ENCODE measurements around the gene TMED5. TPM values are rescaled to one million over a fixed set of nuclear protein-coding genes. Genes with fewer than 3 reads are reported as not detected.
"Not testable (repeated sequence)": the region's sequence is repeated elsewhere in the genome, so short reads cannot be mapped to it uniquely, and the experiment has no call there.

The TMED5 gene
- total RNA-seq, 1 donor from 2014 or later = 92.5 TPM

DNA sequence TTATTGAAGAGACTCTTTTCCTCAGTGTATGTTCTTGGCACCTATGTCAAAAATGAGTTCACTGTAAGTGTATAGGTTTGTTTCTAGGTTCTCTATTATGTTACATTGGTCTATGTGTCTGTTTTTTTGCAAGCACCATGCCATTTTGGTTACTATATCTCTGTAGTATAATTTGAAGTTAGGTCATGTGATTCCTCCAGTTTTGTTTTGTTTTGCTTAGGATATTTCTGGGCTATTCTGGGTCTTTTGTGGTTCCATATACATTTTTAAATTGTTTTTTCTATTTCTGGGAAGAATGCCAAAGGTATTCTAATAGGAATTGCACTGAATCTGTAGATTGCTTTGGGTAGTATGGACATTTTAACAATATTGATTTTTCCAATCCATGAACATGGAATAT is 13.2 kb downstream of the TMED5 start:
- H3K27ac ChIP-seq = no peak overlapping the region
- H3K27me3 ChIP-seq (ENCODE audit: low read depth) = no peaks in the 10 kb centered on the region
- no peak overlapping the region for H3K4me3 ChIP-seq
- no peaks in the 10 kb centered on the region for H3K36me3 ChIP-seq
- peaks cover 6% of the 10 kb centered on the region for H3K4me1 ChIP-seq
- intact Hi-C loops (cut with DNase I) = no loop called here
- H3K9me3 ChIP-seq = peaks cover 12% of the 10 kb centered on the region
- no peak for TF ChIP-seq CTCF (IDR thresholded peaks at IDR 0.05)
- ATAC-seq (no peak), DNase-seq (no peak)

DNA sequence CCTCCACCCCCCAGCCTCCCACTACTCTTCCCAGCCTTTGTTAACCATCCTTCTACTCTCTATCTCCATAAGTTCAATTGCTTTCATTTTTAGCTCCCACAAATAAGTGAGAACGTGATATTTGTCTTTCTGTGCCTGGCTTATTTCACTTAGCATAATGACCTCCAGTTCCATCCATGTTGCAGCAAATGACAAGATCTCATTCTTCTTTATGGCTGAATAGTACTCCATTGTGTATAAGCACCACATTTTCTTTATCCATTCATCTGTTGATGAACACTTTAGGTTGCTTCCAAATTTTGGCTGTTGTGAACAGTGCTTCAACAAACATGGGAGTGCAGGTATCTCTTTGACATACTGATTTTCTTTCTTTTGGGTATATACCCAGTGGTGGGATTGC is 14.3 kb downstream of the TMED5 start:
- not testable (repeated sequence) for ATAC-seq

DNA sequence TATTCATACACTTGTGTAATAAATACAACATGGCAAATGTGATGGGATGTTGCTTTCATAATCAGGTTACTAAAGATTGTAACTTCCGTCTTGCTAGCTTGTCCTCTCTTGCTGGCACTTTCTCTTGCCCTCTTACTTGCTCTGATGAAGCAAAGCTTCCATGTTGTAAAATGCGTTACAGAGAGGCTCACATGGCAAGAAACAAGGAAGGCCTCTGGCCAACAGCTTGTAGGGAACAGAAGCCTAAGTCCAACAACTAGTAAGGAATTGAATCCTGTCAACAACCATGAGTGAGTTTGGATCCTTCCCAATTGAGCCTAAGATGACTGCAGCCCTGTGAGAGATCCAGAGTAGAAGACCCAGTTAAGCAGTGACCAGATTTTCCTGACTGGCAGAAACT is 15.4 kb downstream of the TMED5 start:
- intact Hi-C loops (cut with DNase I) = no loop called here
- Histone ChIP-seq H3K36me3 (peaks cover 4% of the 10 kb centered on the region), H3K27me3 (ENCODE audit: low read depth) (no peaks in the 10 kb centered on the region), H3K9me3 (peaks cover 12% of the 10 kb centered on the region), H3K27ac (no peak overlapping the region), H3K4me1 (no peaks in the 10 kb centered on the region), H3K4me3 (no peak overlapping the region)
- no peak for DNase-seq
- no peak for TF ChIP-seq CTCF (IDR thresholded peaks at IDR 0.05)
- ATAC-seq = peak in 1 of 2 donors; percentile 33

More for the DNA sequence above, 14.3 kb downstream of the TMED5 start:
- intact Hi-C loops (cut with DNase I); H3K4me3 ChIP-seq; H3K27me3 ChIP-seq (ENCODE audit: low read depth); H3K27ac ChIP-seq; DNase-seq; H3K36me3 ChIP-seq; H3K4me1 ChIP-seq: not testable (repeated sequence)
- peaks cover 12% of the 10 kb centered on the region for H3K9me3 ChIP-seq

- H3K9me3 ChIP-seq; H3K4me1 ChIP-seq; H3K27me3 ChIP-seq (ENCODE audit: low read depth); DNase-seq; H3K27ac ChIP-seq; intact Hi-C loops (cut with DNase I); ATAC-seq; H3K4me3 ChIP-seq: not testable (repeated sequence)
- peaks cover 19% of the 10 kb centered on the region for H3K36me3 ChIP-seq
Measured at GRCh38 chr1:93163314-93163713, 16.9 kb downstream of the TMED5 start.

DNA sequence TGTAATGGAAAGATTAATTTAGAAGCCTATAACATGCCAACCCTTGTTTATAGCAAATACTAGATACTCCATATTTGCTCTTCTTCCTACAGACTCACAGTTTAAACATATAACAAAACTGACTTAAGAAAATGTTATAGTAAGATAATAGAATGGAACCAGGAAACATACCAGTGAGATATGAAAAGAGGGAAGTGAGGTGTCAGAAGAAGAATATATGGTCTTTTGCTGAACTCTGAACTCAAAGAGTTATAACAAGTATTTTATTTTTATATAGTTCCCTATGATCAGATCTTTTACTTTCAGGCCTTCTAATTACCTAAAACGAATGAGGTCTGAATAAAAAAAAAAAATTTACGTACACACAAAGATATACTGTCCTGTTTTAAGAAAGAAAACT is 20.9 kb downstream of the TMED5 start:
- Histone ChIP-seq H3K36me3 (peaks cover 59% of the 10 kb centered on the region), H3K27ac (no peak overlapping the region), H3K4me1 (no peaks in the 10 kb centered on the region), H3K9me3 (no peaks in the 10 kb centered on the region), H3K27me3 (ENCODE audit: low read depth) (no peaks in the 10 kb centered on the region), H3K4me3 (no peak overlapping the region)
- no peak for TF ChIP-seq CTCF (IDR thresholded peaks at IDR 0.05)
- DNase-seq = no peak
- intact Hi-C loops (cut with DNase I) = no loop called here
- ATAC-seq = no peak

DNA sequence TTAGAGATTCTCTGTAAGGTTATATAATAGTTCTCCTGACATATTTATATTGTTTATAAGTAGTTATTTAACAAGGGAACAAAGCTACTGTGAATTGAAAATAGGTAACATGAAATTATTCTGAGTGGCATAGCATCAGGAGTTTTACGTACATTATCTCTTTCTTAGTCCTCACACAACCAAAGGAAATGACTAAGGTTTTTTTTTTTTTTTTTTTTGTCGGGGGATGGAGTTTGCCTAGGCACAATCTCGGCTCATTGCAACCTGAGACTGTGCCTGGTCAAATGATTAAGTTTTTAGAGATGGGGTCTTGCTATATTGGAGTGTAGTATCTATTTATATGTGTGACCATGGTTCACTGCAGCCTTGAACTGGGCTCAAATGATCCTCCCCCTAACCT is 24.9 kb downstream of the TMED5 start:
- DNase-seq = no peak
- TF ChIP-seq CTCF (IDR thresholded peaks at IDR 0.05) = no peak
- H3K27ac ChIP-seq = no peak overlapping the region
- no peaks in the 10 kb centered on the region for H3K4me1 ChIP-seq
- H3K9me3 ChIP-seq = no peaks in the 10 kb centered on the region
- H3K4me3 ChIP-seq = no peak overlapping the region
- H3K36me3 ChIP-seq = peaks cover 98% of the 10 kb centered on the region
- H3K27me3 ChIP-seq (ENCODE audit: low read depth) = no peaks in the 10 kb centered on the region
- intact Hi-C loops (cut with DNase I) = no loop called here
- ATAC-seq = no peak

DNA sequence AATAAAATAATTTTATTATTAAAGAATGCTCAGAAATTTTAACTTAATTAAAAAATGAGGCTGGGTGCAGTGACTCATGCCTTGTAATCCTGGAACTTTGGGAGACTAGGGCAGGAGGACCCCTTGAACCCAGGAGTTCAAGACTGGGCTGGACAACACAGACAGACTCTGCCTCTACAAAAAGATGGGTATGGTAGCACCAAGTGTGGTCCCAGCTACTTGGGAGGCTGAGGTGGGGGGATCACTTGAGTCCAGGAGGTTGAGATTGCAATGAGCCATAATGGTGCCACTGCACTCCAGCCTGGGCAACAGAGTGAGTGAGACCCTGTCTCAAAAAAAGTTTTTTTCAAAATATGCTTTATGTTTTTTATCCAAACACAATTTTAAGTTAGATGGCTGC is 25.3 kb downstream of the TMED5 start:
- H3K9me3 ChIP-seq = no peaks in the 10 kb centered on the region
- no peak overlapping the region for H3K27ac ChIP-seq
- no peak overlapping the region for H3K4me3 ChIP-seq
- intact Hi-C loops (cut with DNase I) = no loop called here
- H3K36me3 ChIP-seq = peaks cover 99% of the 10 kb centered on the region
- ATAC-seq (no peak), DNase-seq (no peak)
- no peaks in the 10 kb centered on the region for H3K4me1 ChIP-seq
- no peaks in the 10 kb centered on the region for H3K27me3 ChIP-seq (ENCODE audit: low read depth)
- TF ChIP-seq CTCF (IDR thresholded peaks at IDR 0.05) = no peak

Data from lower lobe of right lung (tissue), 2 donors.